Measurements from ENCODE around the gene MPRIP. TPM values are rescaled to one million over a fixed set of nuclear protein-coding genes. Genes with fewer than 3 reads are reported as not detected.

Gene MPRIP
- total RNA-seq, 1 experiment from 2014 or later: 258 TPM

GRCh38 chr17:17091276-17091675, 49.0 kb downstream of the MPRIP start:
- no TSS peak for BruUV-seq (replicated peaks)
- intact Hi-C loops (cut with micrococcal nuclease): no loop called here
- ChIA-PET RAD21 (ENCODE audit: low non-redundant PET in 1 of 2, low total read pairs in 2 of 2, uncharacterized antibody in 2 of 2, unreplicated experiment in 2 of 2) (no interaction called here), POLR2A (no interaction called here), CTCF (no interaction called here)
- Histone ChIP-seq H3K4me1 (ENCODE audit: control insufficient read depth in 1 of 2, insufficient read depth in 2 of 2, low read length in 2 of 2) (peaks cover 8 to 36% of the 10 kb centered on the region in 2 experiments), H3K27me3 (ENCODE audit: insufficient read depth, low read length) (no peaks in the 10 kb centered on the region), H3K4me3 (replicated peaks in 1 of 2; ENCODE audit: low read depth in 1 of 2, low read length in 2 of 2) (no peak overlapping the region), H3K27ac (ENCODE audit: low read depth, low read length) (no peak overlapping the region), H3K9me3 (ENCODE audit: control insufficient read depth in 1 of 2, insufficient read depth in 1 of 2, low read depth in 1 of 2, low read length in 2 of 2) (no peaks in the 10 kb centered on the region), H3K9ac (ENCODE audit: low read length) (no peak overlapping the region), H2AFZ (ENCODE audit: low read depth, low read length, poor library complexity, severe bottlenecking) (no peak overlapping the region), H3K79me2 (ENCODE audit: insufficient read depth, low read length) (peaks cover 100% of the 10 kb centered on the region), H3K36me3 (ENCODE audit: control insufficient read depth in 1 of 2, insufficient read depth in 2 of 2, low read length in 2 of 2) (peaks cover 0 to 7% of the 10 kb centered on the region in 2 experiments; a peak in 1 of 4 replicates), H3K9me2 (ENCODE audit: insufficient read depth) (no peaks in the 10 kb centered on the region), H4K20me1 (ENCODE audit: insufficient read depth) (peaks cover 3% of the 10 kb centered on the region; the same call in 1 of the 2 replicates), H3K4me2 (ENCODE audit: low read length) (no peak overlapping the region)
- no peak for TF ChIP-seq ELF1 (IDR thresholded peaks at IDR 0.05; ENCODE audit: borderline replicate concordance, low read depth)
- TF ChIP-seq CBX3 (IDR thresholded peaks at IDR 0.05; ENCODE audit: low read depth): no peak
- TF ChIP-seq ATF3 (IDR thresholded peaks at IDR 0.05): no peak
- no peak for TF ChIP-seq POLR2A (IDR thresholded peaks at IDR 0.05; ENCODE audit: borderline replicate concordance, extremely low read depth, insufficient read depth, insufficient read length)
- no peak for TF ChIP-seq REST (IDR thresholded peaks at IDR 0.05; ENCODE audit: low read depth)
- TF ChIP-seq POLR2AphosphoS5 (IDR thresholded peaks at IDR 0.05; ENCODE audit: low read depth, low read length): no peak
- TF ChIP-seq SRF (IDR thresholded peaks at IDR 0.05; ENCODE audit: low read depth): no peak
- TF ChIP-seq RAD21 (IDR thresholded peaks at IDR 0.05; ENCODE audit: low read depth): no peak
- no peak for TF ChIP-seq ZFX (IDR thresholded peaks at IDR 0.05)
- no peak for TF ChIP-seq CTCF (IDR thresholded peaks at IDR 0.05 in 2 of 3, conservative IDR thresholded peaks at IDR 0.05 in 1 of 3; ENCODE audit: borderline replicate concordance in 1 of 3, insufficient read depth in 1 of 3, low read depth in 2 of 3, low read length in 2 of 3)
- no peak for TF ChIP-seq TCF7L2 (IDR thresholded peaks at IDR 0.05; ENCODE audit: borderline replicate concordance, extremely low read depth, insufficient read depth, insufficient read length)
- TF ChIP-seq ZBTB33 (IDR thresholded peaks at IDR 0.05; ENCODE audit: extremely low read depth, insufficient replicate concordance, low read length): no peak
- no peak for TF ChIP-seq YY1 (IDR thresholded peaks at IDR 0.05; ENCODE audit: extremely low read depth, insufficient replicate concordance, low read depth, low read length)
- no peak for TF ChIP-seq SP1 (IDR thresholded peaks at IDR 0.05; ENCODE audit: low read depth)
- TF ChIP-seq EZH2phosphoT487 (IDR thresholded peaks at IDR 0.05; ENCODE audit: borderline replicate concordance): no peak
- TF ChIP-seq JUND (IDR thresholded peaks at IDR 0.05): no peak
- DNase-seq (ENCODE audit: low read depth, low spot score) (no peak), ATAC-seq (no peak)
